Esophagus muscularis mucosa (tissue), 3 donors: ENCODE results near the gene TPO.

Experiments
- CTCF ChIP-seq, 3 experiments: fragments of 200-600 bp in 2 of 3; fragments of 450-650 bp in 1 of 3; sonication (generic) in 2 of 3; IDR thresholded peaks; one replicate each; pipeline ENCODE4 v1.5.1; 2017 to 2019; ENCODE audit warnings: antibody characterized with exemption in 3 of 3, mild to moderate bottlenecking in 2 of 3, moderate library complexity in 1 of 3
- POLR2A ChIP-seq: fragments of 450-650 bp; IDR thresholded peaks from one replicate; pipeline ENCODE4 v1.6.1; 2017; ENCODE audit warnings: antibody characterized with exemption, moderate library complexity, mild to moderate bottlenecking, low read depth
- POLR2AphosphoS5 ChIP-seq, 2 donors: sonication (generic); formaldehyde crosslinking; IDR thresholded peaks; one replicate each; pipeline ENCODE4 v1.6.1; 2017; ENCODE audit warnings: antibody characterized with exemption in 2 of 2

GRCh38 chr2:1551905-1552304 is 138.6 kb downstream of the TPO start:
- no peak for TF ChIP-seq CTCF (IDR thresholded peaks at IDR 0.05)
- no peak for TF ChIP-seq POLR2A
- TF ChIP-seq POLR2AphosphoS5 (IDR thresholded peaks at IDR 0.05), result no peak
